Activated CD8-positive, alpha-beta memory T cell treated with anti-CD3 and anti-CD28 coated beads for 36 hours (primary cell): Measurements from ENCODE around the gene IFITM10. TPM values are rescaled to one million over a fixed set of nuclear protein-coding genes. Genes with fewer than 3 reads are reported as not detected.
"Not testable (repeated sequence)": the region's sequence is repeated elsewhere in the genome, so short reads cannot be mapped to it uniquely, and the experiment has no call there.

ENCODE experiments used
- CTCF ChIA-PET: fragments of 350-600 bp; sonication (Branson Sonifier 250); formaldehyde crosslinking; loops from one replicate; lab custom pipeline; 2021; ENCODE audit warnings: antibody characterized with exemption; lab: Charles Lee
- POLR2A ChIA-PET: fragments of 350-600 bp; sonication (Branson Sonifier 250); formaldehyde crosslinking; loops from one replicate; lab custom pipeline; 2021; ENCODE audit warnings: antibody characterized with exemption; lab: Charles Lee
- total RNA-seq, 2 experiments: library from RNA; stranded (reverse); gene quantifications; one replicate each; pipeline ENCODE4 v1.2.3, GENCODE V29; 2021

IFITM10 gene
- total RNA-seq, 2 experiments from 2014 or later, result 0.61 to 1.2 TPM

DNA sequence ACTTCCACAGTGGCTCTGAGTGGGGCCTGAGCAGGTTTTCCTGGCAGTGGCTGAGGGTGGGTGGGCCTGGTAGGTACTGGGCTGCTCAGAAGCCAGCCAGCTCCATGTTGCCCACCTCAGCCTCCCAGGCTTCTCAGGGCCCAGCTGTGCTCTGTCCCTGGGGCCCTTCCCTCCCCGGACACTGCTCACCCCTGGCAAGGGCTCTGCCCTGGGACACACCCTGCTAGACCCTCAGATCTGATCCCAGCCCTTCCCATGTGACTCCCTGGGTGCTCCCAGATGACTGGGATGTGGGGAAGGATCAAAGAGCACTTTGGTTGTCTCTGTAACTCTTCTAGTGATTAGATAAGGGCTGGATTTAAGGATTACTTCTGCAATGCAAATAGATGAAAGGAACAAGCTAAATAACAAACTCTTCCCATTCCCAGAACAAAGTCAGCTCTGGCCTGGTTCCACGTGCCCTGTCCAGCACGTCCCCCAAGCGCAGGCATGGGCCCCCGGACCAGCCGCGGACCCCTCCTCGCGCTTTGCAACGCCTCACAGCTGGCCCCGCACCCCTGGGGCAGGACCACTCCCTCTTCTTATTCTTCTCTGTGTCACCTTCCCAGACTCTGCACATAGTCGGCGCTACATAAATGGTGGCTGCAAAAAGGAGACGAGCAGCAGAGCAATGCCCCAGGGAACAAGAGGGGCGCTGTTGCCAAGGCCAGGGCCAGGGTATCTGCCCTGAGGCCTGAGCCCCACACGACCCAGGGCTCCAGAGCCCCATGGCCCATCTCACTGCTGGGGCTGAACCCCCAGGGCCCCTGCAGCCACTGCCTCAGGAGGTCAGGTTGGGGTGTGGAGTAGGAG is 59.1 kb downstream of the IFITM10 start:
- ChIA-PET CTCF (interaction anchor here (0.5 to 7.4 kb wide), 7 partner anchors 11 to 615 kb away, joined by 3 to 297 read pairs (median 43); partner anchors contain the start of gene SYT8), POLR2A (no interaction called here)

DNA sequence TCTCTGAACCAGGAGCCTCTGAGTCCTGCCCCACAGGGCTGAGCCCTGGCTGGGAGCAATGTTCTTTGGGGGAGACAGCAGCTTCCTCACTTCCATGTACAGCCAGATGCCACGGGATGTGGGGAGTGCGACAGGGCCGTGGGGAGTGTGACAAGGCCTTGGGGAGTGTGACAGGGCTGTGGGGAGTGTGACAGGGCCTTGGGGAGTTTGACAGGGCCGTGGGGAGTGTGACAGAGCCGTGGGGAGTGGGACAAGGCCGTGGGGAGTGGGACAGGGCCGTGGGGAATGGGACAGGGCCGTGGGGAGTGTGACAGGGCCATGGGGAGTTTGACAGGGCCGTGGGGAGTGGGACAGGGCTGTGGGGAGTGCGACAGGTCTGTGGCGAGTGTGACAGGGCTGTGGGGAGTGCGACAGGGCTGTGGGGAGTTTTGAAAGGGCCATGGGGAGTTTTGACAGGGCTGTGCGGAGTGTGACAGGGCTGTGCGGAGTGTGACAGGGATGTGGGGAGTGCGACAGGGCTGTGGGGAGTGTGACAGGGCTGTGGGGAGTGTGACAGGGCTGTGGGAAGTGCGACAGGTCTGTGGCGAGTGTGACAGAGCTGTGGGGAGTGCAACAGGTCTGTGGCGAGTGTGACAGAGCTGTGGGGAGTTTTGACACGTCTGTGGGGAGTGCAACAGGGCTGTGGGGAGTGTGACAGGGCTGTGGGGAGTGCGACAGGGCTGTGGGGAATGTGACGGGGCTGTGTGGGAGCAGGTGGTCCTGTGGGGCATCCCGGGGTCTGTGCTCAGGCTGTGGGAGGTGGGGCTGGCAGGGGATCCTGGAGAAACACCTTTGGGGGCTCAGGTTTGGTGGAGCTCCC is 60.0 kb downstream of the IFITM10 start:
- POLR2A ChIA-PET, result no interaction called here

DNA sequence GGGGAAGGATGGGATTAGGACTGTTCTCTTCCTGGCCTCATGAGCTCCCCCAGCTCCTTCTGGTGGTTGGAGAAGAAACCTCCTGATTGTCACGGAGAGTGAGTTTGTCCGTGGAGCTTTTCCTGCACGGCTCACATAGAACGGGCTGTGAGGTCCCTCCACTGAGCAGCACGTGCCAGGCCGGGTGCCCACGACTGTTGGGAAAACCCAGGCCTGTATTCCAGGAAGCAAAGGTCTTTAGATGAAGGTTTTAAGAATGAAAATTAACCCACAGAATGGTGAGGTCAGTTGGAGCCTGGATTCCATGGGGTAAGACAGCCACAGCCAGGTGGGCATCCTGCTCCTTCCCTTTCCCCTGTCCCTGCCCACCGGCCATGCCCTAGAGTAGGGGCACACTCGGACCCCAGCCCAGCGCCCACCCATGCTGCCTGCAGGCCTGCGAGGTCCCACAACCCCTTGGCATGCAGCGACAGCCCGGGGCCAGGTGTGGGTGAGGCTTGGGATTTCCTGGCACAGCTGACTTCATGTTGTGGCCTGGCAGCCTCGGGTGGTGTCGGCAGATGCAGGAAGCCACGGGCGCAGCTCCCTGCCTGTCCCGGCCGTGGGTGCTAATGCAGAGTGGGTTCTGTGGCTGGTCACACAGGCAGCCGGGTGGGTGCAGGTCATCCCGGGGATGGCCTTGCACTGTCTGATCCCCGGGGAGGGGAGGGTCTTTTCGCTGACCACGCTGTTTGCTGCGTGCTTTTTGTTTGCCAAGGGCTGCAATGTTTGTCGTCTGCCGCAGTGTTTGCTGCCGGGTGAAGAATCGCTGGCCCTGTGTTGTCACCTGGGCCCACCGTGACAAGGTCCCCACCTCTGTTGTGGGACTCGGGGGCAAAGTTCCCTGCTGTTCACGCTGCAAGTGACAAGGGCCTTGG is 60.9 kb downstream of the IFITM10 start:
- POLR2A ChIA-PET, result not testable (repeated sequence)
- CTCF ChIA-PET, result interaction anchor here (7.4 kb wide), 1 partner anchor 144 kb away, joined by 297 read pairs; the partner anchor contains the start of gene SYT8

More for the DNA sequence above, 60.0 kb downstream of the IFITM10 start:
- CTCF ChIA-PET, result interaction anchor here (0.5 to 7.4 kb wide), 5 partner anchors 10 to 616 kb away, joined by 3 to 297 read pairs (median 43); partner anchors contain the start of gene SYT8

DNA sequence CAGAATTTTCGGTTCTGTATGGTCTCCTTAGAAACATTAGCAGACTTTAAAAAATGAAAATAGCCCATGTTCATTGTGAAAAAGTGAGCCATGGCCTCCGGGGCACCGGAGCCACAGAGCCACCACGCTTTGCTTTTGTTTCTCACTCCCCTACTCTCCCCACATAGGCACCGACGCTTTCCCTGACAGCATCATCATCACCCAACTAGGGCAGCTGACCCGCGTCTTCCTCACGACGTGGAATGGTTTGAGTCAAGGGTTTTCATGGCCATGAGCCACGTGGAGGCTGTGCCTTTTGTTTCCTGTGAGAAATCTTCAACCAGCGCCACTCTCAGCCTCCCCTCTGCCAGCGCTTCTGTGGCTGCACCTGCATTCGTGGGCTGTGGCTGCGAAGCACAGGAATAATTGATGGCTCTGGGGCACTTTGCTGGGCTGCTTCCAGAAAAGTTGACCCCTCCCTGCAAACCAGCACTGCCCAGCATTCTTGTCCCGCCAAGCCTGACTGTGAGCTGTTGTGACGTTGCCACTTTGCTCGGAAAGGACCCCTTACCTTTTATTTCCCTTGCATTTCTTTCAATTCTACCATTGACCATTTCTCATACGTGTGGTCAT is 62.0 kb downstream of the IFITM10 start:
- POLR2A ChIA-PET, result not testable (repeated sequence)
- CTCF ChIA-PET, result interaction anchor here (7.4 kb wide), 1 partner anchor 145 kb away, joined by 297 read pairs; the partner anchor contains the start of gene SYT8

DNA sequence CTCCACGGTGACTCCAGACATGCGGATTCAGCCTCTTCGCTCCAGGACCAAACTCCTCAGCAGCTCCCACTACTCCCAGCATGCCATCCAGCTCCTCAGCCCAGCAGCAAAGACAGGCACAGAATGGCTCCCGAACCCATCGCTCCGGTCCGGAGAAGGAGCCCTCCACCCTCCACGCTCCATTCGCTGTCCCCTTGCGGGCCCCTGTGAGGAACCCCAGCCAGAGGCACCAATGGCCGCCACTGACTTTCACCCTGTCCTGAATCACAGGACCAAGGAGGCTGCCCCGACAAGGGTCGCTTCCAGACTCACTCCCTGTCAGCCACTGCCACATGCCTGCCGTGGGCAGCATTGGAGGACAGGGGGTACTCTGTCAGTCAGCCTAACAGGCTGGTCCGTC is 64.2 kb downstream of the IFITM10 start:
- POLR2A ChIA-PET, CTCF ChIA-PET: not testable (repeated sequence)

DNA sequence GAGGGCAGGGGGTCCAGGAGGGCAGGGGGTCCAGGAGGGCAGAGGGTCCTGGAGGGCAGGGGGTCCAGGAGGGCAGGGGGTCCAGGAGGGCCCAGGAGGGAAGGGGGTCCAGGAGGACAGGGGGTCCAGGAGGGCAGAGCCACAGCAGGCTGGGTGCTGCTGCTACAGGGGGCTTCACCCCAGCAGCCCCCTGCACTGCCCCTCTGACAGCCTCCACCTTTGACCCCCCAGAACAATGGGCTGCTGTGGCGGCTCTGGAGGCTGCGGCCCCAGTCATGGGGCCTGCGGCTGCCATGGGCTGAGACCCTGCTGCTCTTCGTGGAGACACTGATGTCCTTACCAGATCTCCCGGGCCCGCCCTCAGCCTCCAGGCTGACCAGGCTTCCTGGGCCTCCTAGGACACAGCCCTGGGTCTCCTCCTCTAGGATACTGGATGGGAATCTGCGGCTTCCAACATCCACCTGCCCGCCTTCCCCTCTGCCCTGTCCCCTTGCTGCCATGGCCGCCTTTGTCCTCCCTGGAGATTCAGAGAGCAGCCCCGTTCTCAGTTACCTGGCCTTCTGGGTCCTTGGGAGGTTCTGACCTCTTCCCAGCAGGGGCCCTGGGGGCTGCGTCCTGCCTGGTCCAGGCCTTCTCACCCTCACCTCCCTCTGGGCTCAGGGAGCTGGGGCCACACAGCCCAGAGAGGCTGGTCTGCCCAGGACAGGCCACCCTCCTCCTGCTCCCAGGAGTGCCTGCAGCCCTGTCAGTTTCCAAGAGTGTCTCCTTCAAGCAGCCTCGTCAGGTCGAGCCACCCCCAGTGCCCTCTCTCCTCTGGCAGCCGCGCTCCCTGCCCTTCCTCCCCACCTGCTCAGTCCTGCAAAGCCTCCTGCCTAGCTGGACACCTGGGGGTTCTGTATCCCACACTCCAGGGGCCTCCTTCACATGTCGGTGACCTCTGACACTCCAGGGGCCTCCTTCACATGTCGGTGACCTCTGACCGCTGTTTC is 65.2 kb downstream of the IFITM10 start:
- POLR2A ChIA-PET, CTCF ChIA-PET: not testable (repeated sequence)

DNA sequence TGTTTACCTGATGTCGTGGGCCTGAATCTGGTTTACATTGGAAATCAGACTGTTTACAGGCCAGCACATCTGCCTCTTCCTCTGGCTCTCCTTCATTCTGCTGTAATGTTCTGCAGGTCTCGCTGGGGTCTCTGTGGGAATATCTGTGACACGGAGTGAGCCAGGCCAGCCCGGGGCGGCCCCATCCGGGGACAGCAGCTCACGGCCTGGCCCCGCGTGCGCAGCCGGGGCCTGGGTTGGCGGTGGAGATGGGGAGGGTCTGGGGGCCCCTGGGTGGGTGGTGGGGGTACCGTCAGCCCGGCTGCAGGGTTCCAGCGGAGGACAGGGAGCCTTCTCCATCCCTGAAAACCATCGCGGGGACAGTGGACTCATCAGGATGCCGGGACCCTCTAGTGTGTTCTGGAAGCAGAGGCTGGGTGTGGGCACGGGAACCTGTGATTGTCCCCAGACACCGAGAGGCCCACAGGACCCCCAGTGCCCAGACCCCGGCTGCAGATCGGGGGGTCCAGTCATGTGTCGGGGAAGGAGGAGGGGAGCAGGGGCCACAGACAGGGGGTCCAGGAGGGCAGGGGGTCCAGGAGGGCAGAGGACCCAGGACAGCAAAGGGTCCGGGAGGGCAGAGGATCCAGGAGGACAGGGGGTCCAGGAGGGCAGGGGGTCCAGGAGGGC is 66.4 kb downstream of the IFITM10 start:
- CTCF ChIA-PET, result not testable (repeated sequence)

DNA sequence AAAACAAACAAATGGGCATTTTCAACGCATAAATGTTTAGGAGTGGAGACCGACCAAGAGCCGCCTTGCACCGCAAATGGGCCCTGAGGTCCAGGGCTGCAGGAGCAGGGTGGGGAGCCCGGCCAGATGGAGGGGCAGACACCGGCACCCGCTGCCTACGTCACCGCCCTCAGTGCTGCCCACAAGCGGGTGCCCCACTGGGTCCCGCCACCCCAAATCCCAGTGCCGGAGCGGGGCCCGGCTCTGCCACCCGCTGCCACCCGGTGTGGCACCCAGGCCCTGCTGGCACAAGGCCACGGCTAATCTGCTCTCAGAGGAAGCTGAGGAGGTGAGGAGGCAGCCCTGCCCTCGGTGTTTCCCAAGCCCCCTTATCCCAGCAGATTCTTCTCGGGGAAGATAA is 67.2 kb downstream of the IFITM10 start:
- POLR2A ChIA-PET, result not testable (repeated sequence)
- CTCF ChIA-PET, result interaction anchor here (1.6 kb wide), 1 partner anchor 10 kb away, joined by 10 read pairs; no protein-coding TSS in a partner anchor

More for the DNA sequence above, 66.4 kb downstream of the IFITM10 start:
- POLR2A ChIA-PET, result not testable (repeated sequence)

Other genes starting within 250 kb of the IFITM10 start
- 1 to 10 TPM; 1.7 to 2.0 TPM for gene DUSP8, start 178.3 kb downstream of the IFITM10 start, total RNA-seq
- gene KRTAP5-1, start 165.3 kb downstream of the IFITM10 start, total RNA-seq, result not detected
- not detected for gene KRTAP5-2, start 152.3 kb downstream of the IFITM10 start, total RNA-seq
- not detected for gene KRTAP5-3, start 142.1 kb downstream of the IFITM10 start, total RNA-seq
- not detected for gene KRTAP5-4, start 128.5 kb downstream of the IFITM10 start, total RNA-seq
- not detected for gene KRTAP5-5, start 120.8 kb downstream of the IFITM10 start, total RNA-seq
- gene KRTAP5-6, start 53.4 kb downstream of the IFITM10 start, total RNA-seq, result not detected
- gene CTSD, start 13.3 kb upstream of the IFITM10 start, total RNA-seq, result 100 to 1,000 TPM; 104 TPM
- not detected for gene SYT8, start 84.4 kb upstream of the IFITM10 start, total RNA-seq
- under 1 TPM; 0.55 to 0.57 TPM for gene TNNI2, start 88.4 kb upstream of the IFITM10 start, total RNA-seq
- gene LSP1, start 102.5 kb upstream of the IFITM10 start, total RNA-seq, result 100 to 1,000 TPM; 254 TPM
- gene PRR33, start 141.3 kb upstream of the IFITM10 start, total RNA-seq, result under 1 TPM; 0.08 to 0.11 TPM
- gene TNNT3, start 169.1 kb upstream of the IFITM10 start, total RNA-seq, result under 1 TPM in 1 of 2 experiments, not detected in 1; 0.42 TPM
- 100 to 1,000 TPM; 138 to 142 TPM for gene MRPL23, start 196.7 kb upstream of the IFITM10 start, total RNA-seq
- not detected for gene H19, start 247.2 kb upstream of the IFITM10 start, total RNA-seq